Measurements from ENCODE around the gene SYCE1.
"Not testable (repeated sequence)": the region's sequence is repeated elsewhere in the genome, so short reads cannot be mapped to it uniquely, and the experiment has no call there.

The SYCE1 gene

DNA sequence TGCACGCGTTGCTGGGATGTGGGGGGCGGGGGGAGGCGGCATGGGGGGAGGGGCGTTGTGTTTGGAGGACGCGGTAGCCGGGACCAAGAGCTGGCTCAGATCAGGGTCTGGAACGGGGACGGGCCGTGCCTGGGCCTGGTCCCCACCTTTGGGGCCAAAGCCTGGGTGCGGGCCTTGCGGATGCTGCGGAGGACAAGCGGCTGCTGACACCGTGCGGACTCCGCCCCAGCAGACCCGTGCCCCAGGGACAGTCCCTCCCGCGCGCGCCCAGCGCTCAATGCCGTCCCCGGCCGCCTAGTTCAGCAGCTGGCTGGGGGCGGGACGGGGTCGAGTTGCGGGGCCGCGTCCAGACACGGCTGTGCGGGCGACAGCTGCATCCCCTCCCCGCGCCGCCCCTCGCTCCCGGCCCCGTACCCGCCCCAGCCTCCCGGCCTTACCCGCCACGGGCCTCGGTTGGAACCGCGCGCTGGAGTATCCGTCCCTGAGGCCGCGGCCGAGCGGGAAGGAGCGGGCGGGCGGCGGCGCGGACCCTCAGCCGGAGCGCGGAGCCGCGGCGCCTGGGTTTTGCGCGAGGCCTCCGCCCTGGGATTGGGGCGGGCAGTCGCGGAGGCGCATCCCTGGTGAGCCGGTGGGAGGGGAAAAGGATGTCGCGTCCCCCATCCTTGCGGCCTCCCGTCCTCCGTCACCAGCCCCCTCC, 3.6 kb upstream of the SYCE1 start:
- DNase-seq (ENCODE audit: insufficient read length); FAIRE-seq: not testable (repeated sequence)

- FAIRE-seq (no peak), DNase-seq (ENCODE audit: insufficient read length) (no peak)
- no peak for TF ChIP-seq POLR2AphosphoS5 (IDR thresholded peaks at IDR 0.05; ENCODE audit: low read depth, low read length)
- no peak for TF ChIP-seq POLR2A (IDR thresholded peaks at IDR 0.05; ENCODE audit: low read depth, low read length)
- TF ChIP-seq TAF1 (IDR thresholded peaks at IDR 0.05; ENCODE audit: borderline replicate concordance, low read depth, low read length), result no peak
Observed at GRCh38 chr10:133568287-133568614, 2.9 kb upstream of the SYCE1 start.

DNA sequence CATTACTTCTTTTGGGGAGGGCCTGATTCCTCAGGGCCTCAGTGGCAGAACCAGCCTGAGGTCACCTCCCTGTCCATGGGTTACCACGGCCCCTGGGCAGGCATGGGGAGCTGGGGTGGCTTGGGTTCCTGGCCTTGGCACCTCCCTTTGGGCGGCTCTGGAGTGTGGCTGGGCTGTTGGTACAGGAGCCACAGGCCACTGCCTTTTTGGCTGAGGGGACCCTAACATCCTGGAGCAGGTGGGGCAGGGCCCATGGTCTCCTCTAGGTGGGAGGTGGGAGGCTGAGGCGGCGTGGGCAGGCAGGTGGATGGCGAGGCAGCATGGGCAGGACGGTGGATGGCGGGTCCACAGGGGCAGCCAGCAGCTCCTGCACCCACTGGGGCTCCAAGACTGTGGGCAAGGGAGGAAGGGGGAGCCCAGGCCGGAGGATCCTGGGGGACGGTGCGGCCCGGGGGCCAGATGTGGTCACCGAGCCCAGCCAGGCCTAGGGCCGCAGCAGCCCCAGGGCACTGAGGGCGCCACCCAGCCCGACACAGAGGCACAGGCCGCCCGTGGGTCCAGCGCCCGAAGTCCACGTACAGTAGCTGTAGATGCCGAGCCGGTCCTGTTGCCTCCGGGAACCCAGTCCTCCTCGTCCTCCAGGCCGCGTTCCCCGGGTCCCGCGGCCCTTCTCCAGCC, 2.4 kb upstream of the SYCE1 start:
- no peak for FAIRE-seq
- TF ChIP-seq POLR2AphosphoS5 (IDR thresholded peaks at IDR 0.05; ENCODE audit: low read depth, low read length) (no peak), POLR2A (IDR thresholded peaks at IDR 0.05; ENCODE audit: low read depth, low read length) (no peak), TAF1 (IDR thresholded peaks at IDR 0.05; ENCODE audit: borderline replicate concordance, low read depth, low read length) (no peak)

GRCh38 chr10:133567119-133567518, 1.7 kb upstream of the SYCE1 start:
- FAIRE-seq (no peak), DNase-seq (ENCODE audit: insufficient read length) (no peak)
- TF ChIP-seq POLR2AphosphoS5 (IDR thresholded peaks at IDR 0.05; ENCODE audit: low read depth, low read length) (no peak), POLR2A (IDR thresholded peaks at IDR 0.05; ENCODE audit: low read depth, low read length) (no peak), TAF1 (IDR thresholded peaks at IDR 0.05; ENCODE audit: borderline replicate concordance, low read depth, low read length) (no peak)

More for the DNA sequence above, 2.4 kb upstream of the SYCE1 start:
- DNase-seq (ENCODE audit: insufficient read length), result no peak

GRCh38 chr10:133564816-133565215, 567 bp downstream of the SYCE1 start:
- TF ChIP-seq POLR2A (IDR thresholded peaks at IDR 0.05; ENCODE audit: low read depth, low read length), result no peak
- no peak for TF ChIP-seq TAF1 (IDR thresholded peaks at IDR 0.05; ENCODE audit: borderline replicate concordance, low read depth, low read length)
- no peak for TF ChIP-seq POLR2AphosphoS5 (IDR thresholded peaks at IDR 0.05; ENCODE audit: low read depth, low read length)
- FAIRE-seq, result no peak
- DNase-seq (ENCODE audit: insufficient read length), result no peak

- TF ChIP-seq POLR2A (IDR thresholded peaks at IDR 0.05; ENCODE audit: low read depth, low read length) (no peak), TAF1 (IDR thresholded peaks at IDR 0.05; ENCODE audit: borderline replicate concordance, low read depth, low read length) (no peak), POLR2AphosphoS5 (IDR thresholded peaks at IDR 0.05; ENCODE audit: low read depth, low read length) (no peak)
- no peak for FAIRE-seq
Observed at GRCh38 chr10:133559216-133559615, 6.2 kb downstream of the SYCE1 start.

DNA sequence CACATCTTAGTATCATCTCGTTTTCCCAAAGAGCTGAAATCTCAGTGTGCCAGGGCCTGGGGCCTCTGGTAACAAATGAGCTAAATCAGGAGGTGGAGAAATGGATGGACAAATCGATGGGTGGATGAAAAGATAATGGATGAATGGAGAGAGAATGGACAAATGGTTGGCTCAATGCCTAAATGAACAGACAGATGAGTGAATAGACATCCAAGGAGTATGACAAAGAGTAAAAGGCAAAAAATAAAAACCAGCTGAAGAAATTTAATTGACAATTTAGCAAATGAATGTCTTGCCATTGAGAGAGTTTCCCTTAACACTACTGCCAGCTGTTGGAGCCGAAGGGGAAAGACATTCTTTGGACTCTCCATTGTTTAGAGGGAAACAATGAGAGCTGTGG, 8.0 kb downstream of the SYCE1 start:
- DNase-seq (ENCODE audit: insufficient read length), result no peak
- TF ChIP-seq POLR2AphosphoS5 (IDR thresholded peaks at IDR 0.05; ENCODE audit: low read depth, low read length) (no peak), POLR2A (IDR thresholded peaks at IDR 0.05; ENCODE audit: low read depth, low read length) (no peak), TAF1 (IDR thresholded peaks at IDR 0.05; ENCODE audit: borderline replicate concordance, low read depth, low read length) (no peak)
- no peak for FAIRE-seq

More at GRCh38 chr10:133559216-133559615, 6.2 kb downstream of the SYCE1 start:
- no peak for DNase-seq (ENCODE audit: insufficient read length)

DNA sequence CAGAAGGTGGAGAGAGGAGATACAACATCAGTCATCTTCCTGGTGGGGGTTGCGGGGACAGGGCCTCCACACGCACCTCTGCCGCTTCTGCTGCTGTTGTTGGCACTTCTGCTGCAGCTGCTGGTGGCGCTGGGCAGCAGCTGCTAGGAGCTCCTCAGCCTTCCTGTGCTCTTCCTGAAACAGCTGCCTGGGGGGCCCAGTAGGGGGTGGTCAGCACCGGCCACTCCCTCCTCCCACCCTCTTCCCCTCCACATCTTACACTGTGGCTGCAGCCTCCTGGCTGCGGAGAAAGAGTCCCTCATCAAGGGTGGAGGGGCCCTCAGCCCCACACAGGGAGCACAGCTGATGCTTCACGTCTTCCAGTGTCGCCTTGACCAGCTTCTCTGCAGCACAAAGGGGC, 9.9 kb downstream of the SYCE1 start:
- DNase-seq (ENCODE audit: insufficient read length) (no peak), FAIRE-seq (no peak)
- TF ChIP-seq POLR2A (IDR thresholded peaks at IDR 0.05; ENCODE audit: low read depth, low read length) (no peak), TAF1 (IDR thresholded peaks at IDR 0.05; ENCODE audit: borderline replicate concordance, low read depth, low read length) (no peak), POLR2AphosphoS5 (IDR thresholded peaks at IDR 0.05; ENCODE audit: low read depth, low read length) (no peak)

DNA sequence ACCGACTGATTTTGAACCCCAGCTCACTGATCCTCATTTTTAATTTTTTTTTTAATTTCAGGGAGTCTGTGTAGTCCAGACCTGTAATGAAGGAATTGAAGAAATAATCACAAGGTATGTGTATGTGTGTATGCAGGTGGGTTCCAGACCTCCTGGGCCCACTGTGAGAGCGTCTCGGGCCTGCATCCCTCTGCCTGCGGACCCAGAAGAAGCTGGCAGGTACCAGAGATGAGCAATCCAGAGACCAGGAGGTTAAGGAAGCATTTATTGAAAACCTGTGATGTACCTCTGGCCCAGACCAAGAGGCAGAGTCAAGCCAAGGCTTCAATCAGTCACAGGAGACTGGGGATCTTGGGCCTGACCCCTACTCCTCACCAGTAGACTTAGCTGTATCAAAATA, 10.8 kb downstream of the SYCE1 start:
- TF ChIP-seq POLR2AphosphoS5 (IDR thresholded peaks at IDR 0.05; ENCODE audit: low read depth, low read length), result no peak
- no peak for TF ChIP-seq POLR2A (IDR thresholded peaks at IDR 0.05; ENCODE audit: low read depth, low read length)
- TF ChIP-seq TAF1 (IDR thresholded peaks at IDR 0.05; ENCODE audit: borderline replicate concordance, low read depth, low read length), result no peak
- FAIRE-seq, result no peak
- no peak for DNase-seq (ENCODE audit: insufficient read length)

DNA sequence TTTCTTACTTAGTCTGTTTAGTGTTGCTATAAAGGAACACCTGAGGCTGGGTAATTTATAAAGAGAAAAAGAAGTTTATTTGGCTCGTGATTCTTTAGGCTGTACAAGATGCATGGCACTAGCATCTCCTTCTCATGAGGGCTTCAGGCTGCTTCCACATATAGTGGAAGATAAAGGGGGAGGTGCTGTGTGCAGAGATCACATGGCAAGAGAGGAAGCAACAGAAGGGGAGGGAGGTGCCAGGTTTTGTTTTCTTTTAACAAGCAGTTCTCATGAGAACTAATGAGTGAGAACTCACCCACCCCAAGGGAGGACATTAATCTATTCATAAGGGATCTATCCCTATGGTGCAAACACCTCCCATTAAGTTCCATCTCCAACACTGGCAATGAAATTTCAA, 20.9 kb downstream of the SYCE1 start:
- TF ChIP-seq POLR2A (IDR thresholded peaks at IDR 0.05; ENCODE audit: low read depth, low read length) (no peak), TAF1 (IDR thresholded peaks at IDR 0.05; ENCODE audit: borderline replicate concordance, low read depth, low read length) (no peak), POLR2AphosphoS5 (IDR thresholded peaks at IDR 0.05; ENCODE audit: low read depth, low read length) (no peak)
- no peak for DNase-seq (ENCODE audit: insufficient read length)
- FAIRE-seq, result no peak

DNA sequence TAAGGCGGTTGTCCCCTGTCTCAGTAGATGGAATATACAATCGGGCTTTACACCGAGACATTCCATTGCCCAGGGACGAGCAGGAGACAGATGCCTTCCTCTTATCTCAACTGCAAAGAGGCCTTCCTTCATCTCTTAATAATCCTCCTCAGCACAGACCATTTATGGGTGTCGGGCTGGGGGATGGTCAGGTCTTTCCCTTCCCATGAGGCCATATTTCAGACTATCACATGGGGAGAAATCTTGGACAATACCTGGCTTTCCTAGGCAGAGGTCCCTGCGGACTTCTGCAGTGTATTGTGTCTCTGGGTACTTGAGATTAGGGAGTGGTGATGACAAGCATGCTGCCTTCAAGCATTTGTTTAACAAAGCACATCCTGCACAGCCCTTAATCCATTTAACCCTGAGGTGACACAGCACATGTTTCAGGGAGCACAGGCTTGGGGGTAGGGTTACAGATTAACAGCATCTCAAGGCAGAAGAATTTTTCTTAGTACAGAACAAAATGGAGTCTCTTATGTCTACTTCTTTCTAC, 23.9 kb downstream of the SYCE1 start:
- not testable (repeated sequence) for DNase-seq (ENCODE audit: insufficient read length); FAIRE-seq
